Suprapubic skin (tissue), 4 donors: ENCODE measurements around the gene PAX4. TPM values are rescaled to one million over a fixed set of nuclear protein-coding genes. Genes with fewer than 3 reads are reported as not detected.
"Not testable (repeated sequence)": the region's sequence is repeated elsewhere in the genome, so short reads cannot be mapped to it uniquely, and the experiment has no call there.

Source experiments
- DNase-seq, 2 donors: peaks; one replicate each; pipeline ENCODE4 v3.0.0-alpha.2; 2019; ENCODE audit warnings: low spot score in 2 of 2
- H3K27ac ChIP-seq: fragments of 200-600 bp; sonication (generic); one replicate; pipeline ENCODE4 v1.5.1; 2019
- H3K27me3 ChIP-seq: fragments of 200-600 bp; sonication (generic); one replicate; pipeline ENCODE4 v1.5.1; 2019
- H3K36me3 ChIP-seq: fragments of 200-600 bp; sonication (generic); one replicate; pipeline ENCODE4 v1.5.1; 2019
- H3K4me1 ChIP-seq: fragments of 200-600 bp; sonication (generic); one replicate; pipeline ENCODE4 v1.5.1; 2019
- H3K4me3 ChIP-seq: fragments of 200-600 bp; sonication (generic); one replicate; pipeline ENCODE4 v1.5.1; 2019; ENCODE audit warnings: mild to moderate bottlenecking
- H3K9me3 ChIP-seq: fragments of 200-600 bp; sonication (generic); one replicate; pipeline ENCODE4 v1.5.1; 2019
- CTCF ChIP-seq, 2 donors: fragments of 200-600 bp in 1 of 2; fragments of 450-650 bp in 1 of 2; sonication (generic) in 1 of 2; IDR thresholded peaks; one replicate each; pipeline ENCODE4 v1.5.1; 2016 to 2019; ENCODE audit warnings: antibody characterized with exemption in 2 of 2, mild to moderate bottlenecking in 1 of 2, moderate library complexity in 1 of 2
- EP300 ChIP-seq: sonication (generic); formaldehyde crosslinking; IDR thresholded peaks from one replicate; pipeline ENCODE4 v1.6.1; 2017; ENCODE audit warnings: antibody characterized with exemption
- POLR2A ChIP-seq, 2 donors: fragments of 450-650 bp; IDR thresholded peaks; one replicate each; pipeline ENCODE4 v1.6.1; 2017; ENCODE audit warnings: antibody characterized with exemption in 2 of 2, mild to moderate bottlenecking in 2 of 2, moderate library complexity in 2 of 2
- POLR2AphosphoS5 ChIP-seq, 3 donors: sonication (generic); formaldehyde crosslinking; IDR thresholded peaks; one replicate each; pipeline ENCODE4 v1.6.1; 2017; ENCODE audit warnings: antibody characterized with exemption in 3 of 3
- WGBS: methylation state at CpG from one replicate; pipeline ENCODE4 v1.1.5; 2018; 5-methylcytosine and 5-hydroxymethylcytosine counted together
- total RNA-seq, 4 donors: library from RNA; depleted of rRNA; stranded (reverse); fragments of >200 nt; gene quantifications; one replicate each; pipeline ENCODE4 v1.1.0, GENCODE V29; 2016

The PAX4 gene
- total RNA-seq, 4 donors from 2014 or later: not detected

DNA sequence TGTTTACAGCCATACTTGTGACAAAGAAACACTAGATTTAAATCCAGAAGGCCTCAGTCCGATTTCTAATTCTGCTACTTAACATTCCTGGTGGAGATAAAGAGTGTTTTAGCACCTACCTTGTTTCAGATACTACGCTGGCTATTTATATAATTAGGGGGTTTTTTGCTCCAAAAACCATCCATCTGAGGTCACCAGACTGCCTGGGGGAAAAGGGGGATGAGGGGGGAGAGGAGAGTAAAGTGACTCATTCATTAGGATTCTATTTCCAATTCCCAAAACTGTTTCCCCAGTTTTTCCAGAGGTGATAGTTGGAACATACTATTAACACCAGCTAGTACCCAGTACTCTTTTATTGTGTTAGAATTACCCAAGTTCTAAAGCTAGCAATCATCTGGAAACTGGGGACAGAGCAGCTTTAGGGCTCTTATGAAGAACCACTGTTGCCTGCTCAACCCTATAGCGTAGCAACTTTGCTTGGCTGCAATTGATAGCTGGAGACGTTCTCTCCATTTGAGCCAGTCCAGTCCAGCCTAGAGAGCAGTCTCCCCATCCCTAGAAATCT lies 39.1 kb downstream of the PAX4 start:
- WGBS: 64% methylated on average over 3 of the region's 4 CpGs
- Histone ChIP-seq H3K9me3 (no peaks in the 10 kb centered on the region), H3K27ac (no peak overlapping the region), H3K4me1 (peaks cover 29% of the 10 kb centered on the region), H3K27me3 (no peaks in the 10 kb centered on the region), H3K36me3 (peaks cover 41% of the 10 kb centered on the region), H3K4me3 (no peak overlapping the region)
- no peak for DNase-seq
- TF ChIP-seq POLR2A (IDR thresholded peaks at IDR 0.05) (no peak), EP300 (no peak), POLR2AphosphoS5 (IDR thresholded peaks at IDR 0.05) (no peak), CTCF (IDR thresholded peaks at IDR 0.05) (no peak)

GRCh38 chr7:127578036-127578684 lies 39.8 kb downstream of the PAX4 start:
- no peak for DNase-seq
- Histone ChIP-seq H3K27ac (no peak overlapping the region), H3K4me1 (peaks cover 23% of the 10 kb centered on the region), H3K36me3 (peaks cover 39% of the 10 kb centered on the region), H3K27me3 (no peaks in the 10 kb centered on the region), H3K4me3 (no peak overlapping the region), H3K9me3 (no peaks in the 10 kb centered on the region)
- TF ChIP-seq CTCF (IDR thresholded peaks at IDR 0.05) (no peak), POLR2AphosphoS5 (IDR thresholded peaks at IDR 0.05) (no peak), POLR2A (IDR thresholded peaks at IDR 0.05) (no peak), EP300 (no peak)
- WGBS: 89% methylated on average over 5 of the region's 5 CpGs

DNA sequence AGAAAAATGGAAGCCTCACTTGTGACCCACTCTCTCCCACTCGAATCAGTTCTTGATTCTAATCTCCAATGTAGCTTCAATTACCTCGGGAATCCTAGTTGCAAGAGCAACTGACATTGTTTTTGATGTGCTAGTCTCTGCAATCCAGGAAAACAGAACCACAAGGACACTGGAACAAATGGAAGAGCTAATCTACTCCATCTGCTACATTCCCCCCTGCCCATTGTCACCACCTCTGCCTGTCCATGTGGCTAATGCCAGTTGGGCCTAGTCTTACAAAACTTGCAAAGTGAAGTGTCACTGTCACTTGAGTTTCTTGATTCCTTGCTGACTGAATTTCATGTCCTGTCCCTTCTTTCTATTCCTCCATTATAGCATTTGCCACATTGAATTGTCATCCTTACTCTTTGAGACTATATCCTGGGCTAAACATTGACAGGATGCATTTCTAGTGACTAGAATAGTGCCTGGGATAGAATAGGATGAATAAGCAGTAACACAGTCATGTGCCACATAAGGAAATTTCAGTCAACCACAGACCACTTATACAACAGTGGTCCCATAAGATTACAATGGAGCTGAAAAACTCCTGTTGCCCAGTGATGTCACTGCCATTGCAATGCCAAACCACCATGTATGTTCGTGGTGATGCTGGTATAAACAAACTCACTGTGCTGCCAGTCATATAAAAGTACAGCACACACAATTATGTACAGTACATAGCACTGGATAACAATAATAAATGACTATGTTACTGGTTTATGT lies 46.0 kb downstream of the PAX4 start:
- no peaks in the 10 kb centered on the region for H3K4me1 ChIP-seq
- no peaks in the 10 kb centered on the region for H3K36me3 ChIP-seq
- H3K27ac ChIP-seq: no peak overlapping the region
- TF ChIP-seq POLR2AphosphoS5 (IDR thresholded peaks at IDR 0.05): no peak
- TF ChIP-seq EP300: no peak
- no peak for TF ChIP-seq CTCF (IDR thresholded peaks at IDR 0.05)
- no peak for TF ChIP-seq POLR2A (IDR thresholded peaks at IDR 0.05)
- no peak for DNase-seq
- H3K4me3 ChIP-seq: no peak overlapping the region
- WGBS: 70% methylated on average over 3 of the region's 3 CpGs
- H3K27me3 ChIP-seq: no peaks in the 10 kb centered on the region
- H3K9me3 ChIP-seq: no peaks in the 10 kb centered on the region

DNA sequence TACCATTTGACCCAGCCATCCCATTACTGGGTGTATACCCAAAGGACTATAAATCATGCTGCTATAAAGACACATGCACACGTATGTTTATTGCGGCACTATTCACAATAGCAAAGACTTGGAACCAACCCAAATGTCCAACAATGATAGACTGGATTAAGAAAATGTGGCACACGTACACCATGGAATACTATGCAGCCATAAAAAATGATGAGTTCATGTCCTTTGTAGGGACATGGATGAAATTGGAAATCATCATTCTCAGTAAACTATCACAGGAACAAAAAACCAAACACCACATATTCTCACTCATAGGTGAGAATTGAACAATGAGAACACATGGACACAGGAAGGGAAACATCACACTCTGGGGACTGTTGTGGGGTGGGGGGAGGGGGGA lies 49.9 kb downstream of the PAX4 start:
- H3K4me1 ChIP-seq, DNase-seq, H3K27ac ChIP-seq, H3K27me3 ChIP-seq, H3K4me3 ChIP-seq, H3K36me3 ChIP-seq, H3K9me3 ChIP-seq: not testable (repeated sequence)
- WGBS: 100% methylated on average over 1 of the region's 3 CpGs

- Histone ChIP-seq H3K4me1 (no peaks in the 10 kb centered on the region), H3K4me3 (no peak overlapping the region), H3K36me3 (no peaks in the 10 kb centered on the region), H3K27ac (no peak overlapping the region), H3K27me3 (no peaks in the 10 kb centered on the region), H3K9me3 (no peaks in the 10 kb centered on the region)
- TF ChIP-seq POLR2AphosphoS5 (IDR thresholded peaks at IDR 0.05): no peak
- TF ChIP-seq EP300: no peak
- no peak for TF ChIP-seq POLR2A (IDR thresholded peaks at IDR 0.05)
- TF ChIP-seq CTCF (IDR thresholded peaks at IDR 0.05): no peak
- 76% methylated on average over 3 of the region's 3 CpGs for WGBS
- DNase-seq: no peak
These were observed 51.7 kb downstream of the PAX4 start for GRCh38 chr7:127566242-127566641.

Other genes with a start within 250 kb of the PAX4 start
- 10 to 100 TPM; 41.7 to 57.3 (median 49.7) TPM for gene ZNF800, start 225.4 kb downstream of the PAX4 start, total RNA-seq
- gene GCC1, start 32.5 kb downstream of the PAX4 start, total RNA-seq: 10 to 100 TPM; 17.8 to 27.7 (median 20.5) TPM
- gene ARF5, start 29.7 kb downstream of the PAX4 start, total RNA-seq: 100 to 1,000 TPM; 121 to 235 (median 220) TPM
- gene FSCN3, start 24.4 kb downstream of the PAX4 start, total RNA-seq: 1 to 10 TPM in 3 of 4 donors, under 1 TPM in 1; 0.89 to 4.3 (median 3.8) TPM
- gene SND1, start 34.1 kb upstream of the PAX4 start, total RNA-seq: 10 to 100 TPM; 72.2 to 99.8 (median 77.2) TPM